Upper lobe of left lung (tissue), 4 donors: ENCODE data around the gene CRACDL.

ENCODE experiments used
- EP300 ChIP-seq, 4 donors: sonication (generic); formaldehyde crosslinking; IDR thresholded peaks; one replicate each; pipeline ENCODE4 v1.5.1; 2017; ENCODE audit warnings: antibody characterized with exemption in 4 of 4, control low read depth in 2 of 4
- TF ChIP-seq, protein P1 (sequence below), 6 experiments: fragments of 450-650 bp in 4 of 6; fragments of 200-600 bp in 2 of 6; sonication (generic) in 2 of 6; IDR thresholded peaks; one replicate each; pipeline ENCODE4 v1.5.1; 2016 to 2019; ENCODE audit warnings: antibody characterized with exemption in 6 of 6

GRCh38 chr2:98972582-98973167 is 36.6 kb upstream of the CRACDL start:
- TF ChIP-seq, protein P1, sequence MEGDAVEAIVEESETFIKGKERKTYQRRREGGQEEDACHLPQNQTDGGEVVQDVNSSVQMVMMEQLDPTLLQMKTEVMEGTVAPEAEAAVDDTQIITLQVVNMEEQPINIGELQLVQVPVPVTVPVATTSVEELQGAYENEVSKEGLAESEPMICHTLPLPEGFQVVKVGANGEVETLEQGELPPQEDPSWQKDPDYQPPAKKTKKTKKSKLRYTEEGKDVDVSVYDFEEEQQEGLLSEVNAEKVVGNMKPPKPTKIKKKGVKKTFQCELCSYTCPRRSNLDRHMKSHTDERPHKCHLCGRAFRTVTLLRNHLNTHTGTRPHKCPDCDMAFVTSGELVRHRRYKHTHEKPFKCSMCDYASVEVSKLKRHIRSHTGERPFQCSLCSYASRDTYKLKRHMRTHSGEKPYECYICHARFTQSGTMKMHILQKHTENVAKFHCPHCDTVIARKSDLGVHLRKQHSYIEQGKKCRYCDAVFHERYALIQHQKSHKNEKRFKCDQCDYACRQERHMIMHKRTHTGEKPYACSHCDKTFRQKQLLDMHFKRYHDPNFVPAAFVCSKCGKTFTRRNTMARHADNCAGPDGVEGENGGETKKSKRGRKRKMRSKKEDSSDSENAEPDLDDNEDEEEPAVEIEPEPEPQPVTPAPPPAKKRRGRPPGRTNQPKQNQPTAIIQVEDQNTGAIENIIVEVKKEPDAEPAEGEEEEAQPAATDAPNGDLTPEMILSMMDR (IDR thresholded peaks at IDR 0.05), result no peak
- TF ChIP-seq EP300 (IDR thresholded peaks at IDR 0.05), result no peak
